ENCODE measurements around the gene PITHD1.

- TF ChIP-seq POLR2A (IDR thresholded peaks at IDR 0.05): no peak
- TF ChIP-seq, protein P1, sequence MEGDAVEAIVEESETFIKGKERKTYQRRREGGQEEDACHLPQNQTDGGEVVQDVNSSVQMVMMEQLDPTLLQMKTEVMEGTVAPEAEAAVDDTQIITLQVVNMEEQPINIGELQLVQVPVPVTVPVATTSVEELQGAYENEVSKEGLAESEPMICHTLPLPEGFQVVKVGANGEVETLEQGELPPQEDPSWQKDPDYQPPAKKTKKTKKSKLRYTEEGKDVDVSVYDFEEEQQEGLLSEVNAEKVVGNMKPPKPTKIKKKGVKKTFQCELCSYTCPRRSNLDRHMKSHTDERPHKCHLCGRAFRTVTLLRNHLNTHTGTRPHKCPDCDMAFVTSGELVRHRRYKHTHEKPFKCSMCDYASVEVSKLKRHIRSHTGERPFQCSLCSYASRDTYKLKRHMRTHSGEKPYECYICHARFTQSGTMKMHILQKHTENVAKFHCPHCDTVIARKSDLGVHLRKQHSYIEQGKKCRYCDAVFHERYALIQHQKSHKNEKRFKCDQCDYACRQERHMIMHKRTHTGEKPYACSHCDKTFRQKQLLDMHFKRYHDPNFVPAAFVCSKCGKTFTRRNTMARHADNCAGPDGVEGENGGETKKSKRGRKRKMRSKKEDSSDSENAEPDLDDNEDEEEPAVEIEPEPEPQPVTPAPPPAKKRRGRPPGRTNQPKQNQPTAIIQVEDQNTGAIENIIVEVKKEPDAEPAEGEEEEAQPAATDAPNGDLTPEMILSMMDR (IDR thresholded peaks at IDR 0.05): peak in 2 of 3 experiments; percentile 26 to 53
Observed at GRCh38 chr1:23751050-23751814, 27.0 kb upstream of the PITHD1 start.
